OCI-LY1 (cell line): ENCODE results near the gene CATSPERB.
A peak's percentile ranks its signal among the peaks of the same experiment; 100 is the strongest.

ENCODE experiments used
- H2AFZ ChIP-seq: fragments of 200-600 bp; sonication (generic), shearing (Covaris generic); 2 replicates; pipeline ENCODE4 v1.6.0; 2014; ENCODE audit warnings: antibody characterized with exemption, mild to moderate bottlenecking, low read length
- H3F3A ChIP-seq: fragments of 200-600 bp; sonication (generic), shearing (Covaris generic); 2 replicates; pipeline ENCODE4 v1.6.0; 2014; ENCODE audit warnings: mild to moderate bottlenecking, antibody characterized with exemption, low read length, moderate library complexity; ENCODE audit not compliant: insufficient read depth
- H3K27ac ChIP-seq: fragments of 200-600 bp; sonication (generic); 2 replicates; pipeline ENCODE4 v1.5.1; 2014; ENCODE audit warnings: low read length, mixed run types, mild to moderate bottlenecking, low read depth; ENCODE audit not compliant: poor library complexity, severe bottlenecking
- H3K27me3 ChIP-seq: fragments of 200-600 bp; sonication (generic); 2 replicates; pipeline ENCODE4 v1.6.0; 2014; ENCODE audit warnings: antibody characterized with exemption, mild to moderate bottlenecking, low read length, moderate library complexity; ENCODE audit not compliant: insufficient read depth
- H3K36me3 ChIP-seq: fragments of 200-600 bp; sonication (generic); 2 replicates; pipeline ENCODE4 v1.6.1; 2014; ENCODE audit warnings: mild to moderate bottlenecking, antibody characterized with exemption, low read length, moderate library complexity, mixed read lengths; ENCODE audit not compliant: insufficient read depth
- H3K4me1 ChIP-seq: fragments of 200-600 bp; sonication (generic); 2 replicates; pipeline ENCODE4 v1.5.1; 2014; ENCODE audit warnings: mild to moderate bottlenecking, low read length, moderate library complexity; ENCODE audit not compliant: insufficient read depth, severe bottlenecking
- H3K4me2 ChIP-seq: fragments of 200-600 bp; sonication (generic), shearing (Covaris generic); 2 replicates; pipeline ENCODE4 v1.6.1; 2014; ENCODE audit warnings: low read length
- H3K4me3 ChIP-seq: fragments of 200-600 bp; sonication (generic); 2 replicates; pipeline ENCODE4 v1.5.1; 2014; ENCODE audit warnings: low read length, low read depth, mild to moderate bottlenecking, mixed read lengths; ENCODE audit not compliant: poor library complexity, severe bottlenecking
- H3K79me2 ChIP-seq: fragments of 200-600 bp; shearing (Covaris generic); 2 replicates; pipeline ENCODE4 v1.6.1; 2016; ENCODE audit warnings: mixed run types, low read length, mixed read lengths; ENCODE audit not compliant: insufficient read depth
- H3K9ac ChIP-seq: fragments of 200-600 bp; sonication (generic), shearing (Covaris generic); 2 replicates; pipeline ENCODE4 v1.6.1; 2014; ENCODE audit warnings: mild to moderate bottlenecking, low read length, mixed read lengths
- H3K9me2 ChIP-seq: fragments of 200-600 bp; sonication (generic), shearing (Covaris generic); 2 replicates; pipeline ENCODE4 v1.6.1; 2014; ENCODE audit warnings: low read depth, mild to moderate bottlenecking, low read length, mixed read lengths
- H3K9me3 ChIP-seq: fragments of 200-600 bp; shearing (Covaris generic); 2 replicates; pipeline ENCODE4 v1.6.1; 2014; ENCODE audit warnings: low read length, mixed read lengths
- H4K20me1 ChIP-seq: fragments of 200-600 bp; sonication (generic), shearing (Covaris generic); 2 replicates; pipeline ENCODE4 v1.6.0; 2016; ENCODE audit warnings: mild to moderate bottlenecking, low read length; ENCODE audit not compliant: insufficient read depth
- EZH2 ChIP-seq: fragments of 200-600 bp; sonication (generic), shearing (Covaris generic); IDR thresholded peaks from 2 replicates; pipeline ENCODE4 v1.8.0; 2017; ENCODE audit warnings: borderline replicate concordance, mixed run types, mild to moderate bottlenecking, antibody characterized with exemption, low read length, moderate library complexity, mixed read lengths
- TF ChIP-seq, protein P1 (sequence below): fragments of 200-600 bp; sonication (generic), shearing (Covaris generic); IDR thresholded peaks from 2 replicates; pipeline ENCODE4 v1.5.1; 2017; ENCODE audit warnings: mild to moderate bottlenecking, antibody characterized with exemption, low read length, moderate library complexity, mixed read lengths

Gene CATSPERB

GRCh38 chr14:91614187-91614586 lies 117.7 kb downstream of the CATSPERB start:
- Histone ChIP-seq H3K27ac (no peak overlapping the region), H3K4me2 (no peak overlapping the region)
- no peak for TF ChIP-seq EZH2
- TF ChIP-seq, protein P1, sequence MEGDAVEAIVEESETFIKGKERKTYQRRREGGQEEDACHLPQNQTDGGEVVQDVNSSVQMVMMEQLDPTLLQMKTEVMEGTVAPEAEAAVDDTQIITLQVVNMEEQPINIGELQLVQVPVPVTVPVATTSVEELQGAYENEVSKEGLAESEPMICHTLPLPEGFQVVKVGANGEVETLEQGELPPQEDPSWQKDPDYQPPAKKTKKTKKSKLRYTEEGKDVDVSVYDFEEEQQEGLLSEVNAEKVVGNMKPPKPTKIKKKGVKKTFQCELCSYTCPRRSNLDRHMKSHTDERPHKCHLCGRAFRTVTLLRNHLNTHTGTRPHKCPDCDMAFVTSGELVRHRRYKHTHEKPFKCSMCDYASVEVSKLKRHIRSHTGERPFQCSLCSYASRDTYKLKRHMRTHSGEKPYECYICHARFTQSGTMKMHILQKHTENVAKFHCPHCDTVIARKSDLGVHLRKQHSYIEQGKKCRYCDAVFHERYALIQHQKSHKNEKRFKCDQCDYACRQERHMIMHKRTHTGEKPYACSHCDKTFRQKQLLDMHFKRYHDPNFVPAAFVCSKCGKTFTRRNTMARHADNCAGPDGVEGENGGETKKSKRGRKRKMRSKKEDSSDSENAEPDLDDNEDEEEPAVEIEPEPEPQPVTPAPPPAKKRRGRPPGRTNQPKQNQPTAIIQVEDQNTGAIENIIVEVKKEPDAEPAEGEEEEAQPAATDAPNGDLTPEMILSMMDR: no peak

GRCh38 chr14:91613459-91614112 lies 118.3 kb downstream of the CATSPERB start:
- peaks cover 3% of the 10 kb centered on the region for H3K4me1 ChIP-seq
- H3F3A ChIP-seq: no peaks in the 10 kb centered on the region
- H3K9me3 ChIP-seq: no peaks in the 10 kb centered on the region
- H3K4me3 ChIP-seq: no peak overlapping the region
- no peak overlapping the region for H2AFZ ChIP-seq
- no peaks in the 10 kb centered on the region for H3K79me2 ChIP-seq
- H3K4me2 ChIP-seq: no peak overlapping the region
- no peak for TF ChIP-seq EZH2
- TF ChIP-seq, protein P1: peak; percentile 10; the same call in 1 of the 2 replicates
- H4K20me1 ChIP-seq: no peaks in the 10 kb centered on the region
- H3K36me3 ChIP-seq: no peaks in the 10 kb centered on the region
- H3K9ac ChIP-seq: no peak overlapping the region
- no peaks in the 10 kb centered on the region for H3K9me2 ChIP-seq
- no peaks in the 10 kb centered on the region for H3K27me3 ChIP-seq
- no peak overlapping the region for H3K27ac ChIP-seq

More at GRCh38 chr14:91614187-91614586, 117.7 kb downstream of the CATSPERB start:
- no peaks in the 10 kb centered on the region for H4K20me1 ChIP-seq
- H3K4me1 ChIP-seq: peaks cover 3% of the 10 kb centered on the region
- H3K79me2 ChIP-seq: no peaks in the 10 kb centered on the region
- H2AFZ ChIP-seq: no peak overlapping the region
- no peak overlapping the region for H3K4me3 ChIP-seq
- H3K9me3 ChIP-seq: no peaks in the 10 kb centered on the region
- H3K27me3 ChIP-seq: no peaks in the 10 kb centered on the region
- H3K9ac ChIP-seq: no peak overlapping the region
- H3K9me2 ChIP-seq: no peaks in the 10 kb centered on the region
- H3K36me3 ChIP-seq: no peaks in the 10 kb centered on the region
- H3F3A ChIP-seq: no peaks in the 10 kb centered on the region

DNA sequence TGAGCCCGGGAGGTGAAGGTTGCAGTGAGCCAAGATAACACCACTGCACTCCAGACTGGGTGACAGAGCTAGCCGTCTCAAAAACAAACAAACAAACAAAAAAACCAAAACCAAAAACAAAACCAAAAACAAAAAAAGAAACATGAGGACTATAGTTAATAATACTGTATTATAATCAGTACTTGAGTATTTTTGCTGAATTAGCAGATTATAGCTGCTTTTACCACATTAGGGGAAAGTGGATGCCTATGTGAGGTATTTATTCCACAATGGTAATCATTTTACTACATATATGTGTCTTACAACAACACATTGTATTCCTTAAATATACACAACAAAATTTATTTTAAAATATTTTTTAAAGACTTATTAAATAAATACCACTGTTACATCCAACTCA lies 120.4 kb downstream of the CATSPERB start:
- Histone ChIP-seq H3K79me2 (no peaks in the 10 kb centered on the region), H3K9me2 (no peaks in the 10 kb centered on the region), H3F3A (no peaks in the 10 kb centered on the region), H3K9me3 (no peaks in the 10 kb centered on the region), H3K27ac (no peak overlapping the region), H3K4me1 (peaks cover 3% of the 10 kb centered on the region), H3K9ac (no peak overlapping the region), H2AFZ (no peak overlapping the region), H3K36me3 (no peaks in the 10 kb centered on the region), H3K27me3 (no peaks in the 10 kb centered on the region), H4K20me1 (no peaks in the 10 kb centered on the region), H3K4me3 (no peak overlapping the region), H3K4me2 (no peak overlapping the region)
- TF ChIP-seq, protein P1: no peak
- no peak for TF ChIP-seq EZH2
